Heart left ventricle (tissue), 16 donors: ENCODE data around the gene SH3RF3. TPM values are rescaled to one million over a fixed set of nuclear protein-coding genes. Genes with fewer than 3 reads are reported as not detected.
A peak's percentile ranks its signal among the peaks of the same experiment; 100 is the strongest.

ENCODE experiments used
- ATAC-seq, 4 donors: fragments of 200-7000 bp; cut with Tn5 transposase; one replicate each; pipeline ENCODE4 v1.9.1; 2020 to 2022; ENCODE audit warnings: moderate library complexity in 4 of 4, mild to moderate bottlenecking in 3 of 4, moderate number of reproducible peaks in 1 of 4
- DNase-seq, 5 donors: peaks; one replicate each; pipeline ENCODE4 v3.0.0-alpha.2; 2020
- H3K27ac ChIP-seq, 12 donors: fragments of 200-600 bp; sonication (generic) in 4 of 12; one replicate each; pipeline versions ENCODE4 v1.5.0 to v1.8.0; 2016 to 2022; ENCODE audit warnings: mild to moderate bottlenecking in 2 of 12
- H3K27me3 ChIP-seq, 9 donors: fragments of 200-600 bp; sonication (generic) in 2 of 9; one replicate each; pipeline versions ENCODE4 v1.5.1 to v1.8.0; 2016 to 2022; ENCODE audit warnings: mild to moderate bottlenecking in 3 of 9
- H3K36me3 ChIP-seq, 9 donors: fragments of 200-600 bp; sonication (generic) in 2 of 9; one replicate each; pipeline versions ENCODE4 v1.5.0 to v1.8.0; 2018 to 2022; ENCODE audit warnings: mild to moderate bottlenecking in 2 of 9
- H3K4me1 ChIP-seq, 12 donors: fragments of 200-600 bp; sonication (generic) in 4 of 12; one replicate each; pipeline versions ENCODE4 v1.5.0 to v1.8.0; 2016 to 2022; ENCODE audit warnings: mild to moderate bottlenecking in 3 of 12
- H3K4me3 ChIP-seq, 12 donors: fragments of 200-600 bp; sonication (generic) in 4 of 12; one replicate each; pipeline versions ENCODE4 v1.5.0 to v1.8.0; 2017 to 2022; ENCODE audit warnings: mild to moderate bottlenecking in 9 of 12, moderate library complexity in 4 of 12
- H3K9me3 ChIP-seq, 12 donors: fragments of 200-600 bp; sonication (generic) in 4 of 12; one replicate each; pipeline versions ENCODE4 v1.5.0 to v1.8.0; 2016 to 2022; ENCODE audit warnings: mild to moderate bottlenecking in 1 of 12
- POLR2A ChIP-seq, 2 donors: fragments of 450-650 bp; IDR thresholded peaks; one replicate each; pipeline ENCODE4 v1.6.1; 2017; ENCODE audit warnings: antibody characterized with exemption in 2 of 2, mild to moderate bottlenecking in 2 of 2, moderate library complexity in 2 of 2
- WGBS, 4 donors: extraction: QIAGEN DNeasy Blood & Tissue Kit in 2 of 4; methylation state at CpG; one replicate each; pipeline versions ENCODE4 v1.1.5 to v1.1.7; 2013 to 2018; 5-methylcytosine and 5-hydroxymethylcytosine counted together
- intact Hi-C, 10 donors: fragments of 100-400 bp; cut with DNase I; formaldehyde crosslinking; loops; one replicate each; pipeline versions ENCODE4 v1.11.1 to v1.14.2; 2022
- polyA plus RNA-seq, 2 donors: library from polyadenylated mRNA; stranded (reverse); fragments of 200-250 nt; gene quantifications; one replicate each; pipeline ENCODE4 v1.2.3, GENCODE V29; 2013
- total RNA-seq, 9 donors: library from RNA; depleted of rRNA in 2 of 9; stranded (reverse); fragments of >200 nt in 2 of 9; fragmentation: NEBNext Ultra II Directional in 3 of 9; extraction: Animal tissue kit (Norgen Biotek cat#: 25700) in 3 of 9; gene quantifications; one replicate each; pipeline versions ENCODE4 v1.1.0 to v1.2.4, GENCODE V29; 2016 to 2023
- TF ChIP-seq, protein P1 (sequence below), 12 donors: fragments of 200-600 bp; sonication (generic) in 4 of 12; IDR thresholded peaks; one replicate each; pipeline versions ENCODE4 v1.5.0 to v1.8.0; 2018 to 2022; ENCODE audit warnings: antibody characterized with exemption in 12 of 12, mild to moderate bottlenecking in 5 of 12
- donor health status: ischemic (EF 13 %, LVEDD 7.1; RV severe dilation, severe dysfunction).
- donor health status: healthy with polysubstance abuse.
- donor health status: DM: no; HTN: yes; CAD: no.
- donor health status: DM: no; HTN: no; CAD: no.
- donor health status: ischemic (EF 25% LVEDD 6.9; RV normal size, moderate dysfunction).
- donor health status: ischemic (EF 25% LVEDD 5.7; RV mildly dilated, moderate dysfunction).
- donor health status: healthy.
- donor health status: DM: yes; HTN: yes; CAD: no.
- donor health status: ischemic (EF 35%, LVEDD 5.7; RV mildly dilated, moderate dysfunction).
- donor health status: nonischemic (EF 11% LVEDD 7.7; RV severe dilation, severe dysfunction).
- donor health status: DM: yes; HTN: yes; CAD: no.
- donor health status: PGD.
- donor health status: ischemic (EF 29% LVEDD 5.4; RV normal size, mild dysfunction).
- donor health status: nonischemic (EF 23%, LVEDD 6.1; RV moderate dilation, normal function).

Gene SH3RF3
- total and polyA plus RNA-seq, 11 donors: 5.2 to 15.7 (median 7.9) TPM

DNA sequence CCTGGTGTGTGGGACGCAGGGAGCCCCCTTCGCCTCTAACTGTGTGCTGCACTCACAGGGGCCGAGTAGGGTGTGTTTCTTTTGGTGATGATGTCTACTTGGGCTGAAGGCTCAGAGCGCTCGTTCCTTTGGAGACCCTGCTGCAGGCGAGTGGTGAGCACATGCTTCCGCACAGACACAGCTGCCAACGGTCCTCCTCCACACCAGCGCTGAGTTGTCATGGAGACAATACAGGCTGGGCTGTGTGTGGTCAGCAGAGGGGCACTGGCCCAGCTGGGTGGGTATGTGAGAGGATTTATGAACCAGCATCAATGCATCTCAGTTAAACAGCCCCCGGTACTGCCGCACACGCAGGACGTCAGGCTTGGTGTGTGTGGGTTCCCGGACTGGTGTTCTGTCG lies 143.5 kb downstream of the SH3RF3 start:
- Histone ChIP-seq H3K4me3 (no peak overlapping the region), H3K27me3 (no peaks in the 10 kb centered on the region), H3K27ac (no peak overlapping the region), H3K9me3 (no peaks in the 10 kb centered on the region), H3K36me3 (no peaks in the 10 kb centered on the region), H3K4me1 (peaks cover 0 to 21% (median 15%) of the 10 kb centered on the region in 12 donors)
- intact Hi-C loops: loop anchor here in 1 of 10 donors (5.0 kb wide), 1 partner anchor 60 kb away; no protein-coding TSS in a partner anchor
- TF ChIP-seq, protein P1, sequence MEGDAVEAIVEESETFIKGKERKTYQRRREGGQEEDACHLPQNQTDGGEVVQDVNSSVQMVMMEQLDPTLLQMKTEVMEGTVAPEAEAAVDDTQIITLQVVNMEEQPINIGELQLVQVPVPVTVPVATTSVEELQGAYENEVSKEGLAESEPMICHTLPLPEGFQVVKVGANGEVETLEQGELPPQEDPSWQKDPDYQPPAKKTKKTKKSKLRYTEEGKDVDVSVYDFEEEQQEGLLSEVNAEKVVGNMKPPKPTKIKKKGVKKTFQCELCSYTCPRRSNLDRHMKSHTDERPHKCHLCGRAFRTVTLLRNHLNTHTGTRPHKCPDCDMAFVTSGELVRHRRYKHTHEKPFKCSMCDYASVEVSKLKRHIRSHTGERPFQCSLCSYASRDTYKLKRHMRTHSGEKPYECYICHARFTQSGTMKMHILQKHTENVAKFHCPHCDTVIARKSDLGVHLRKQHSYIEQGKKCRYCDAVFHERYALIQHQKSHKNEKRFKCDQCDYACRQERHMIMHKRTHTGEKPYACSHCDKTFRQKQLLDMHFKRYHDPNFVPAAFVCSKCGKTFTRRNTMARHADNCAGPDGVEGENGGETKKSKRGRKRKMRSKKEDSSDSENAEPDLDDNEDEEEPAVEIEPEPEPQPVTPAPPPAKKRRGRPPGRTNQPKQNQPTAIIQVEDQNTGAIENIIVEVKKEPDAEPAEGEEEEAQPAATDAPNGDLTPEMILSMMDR (IDR thresholded peaks at IDR 0.05): no peak
- TF ChIP-seq POLR2A (IDR thresholded peaks at IDR 0.05): no peak
- WGBS, 4 donors: 90 to 92% (median 91%) methylated on average over 15 of the region's 15 CpGs
- DNase-seq (no peak), ATAC-seq (no peak)

DNA sequence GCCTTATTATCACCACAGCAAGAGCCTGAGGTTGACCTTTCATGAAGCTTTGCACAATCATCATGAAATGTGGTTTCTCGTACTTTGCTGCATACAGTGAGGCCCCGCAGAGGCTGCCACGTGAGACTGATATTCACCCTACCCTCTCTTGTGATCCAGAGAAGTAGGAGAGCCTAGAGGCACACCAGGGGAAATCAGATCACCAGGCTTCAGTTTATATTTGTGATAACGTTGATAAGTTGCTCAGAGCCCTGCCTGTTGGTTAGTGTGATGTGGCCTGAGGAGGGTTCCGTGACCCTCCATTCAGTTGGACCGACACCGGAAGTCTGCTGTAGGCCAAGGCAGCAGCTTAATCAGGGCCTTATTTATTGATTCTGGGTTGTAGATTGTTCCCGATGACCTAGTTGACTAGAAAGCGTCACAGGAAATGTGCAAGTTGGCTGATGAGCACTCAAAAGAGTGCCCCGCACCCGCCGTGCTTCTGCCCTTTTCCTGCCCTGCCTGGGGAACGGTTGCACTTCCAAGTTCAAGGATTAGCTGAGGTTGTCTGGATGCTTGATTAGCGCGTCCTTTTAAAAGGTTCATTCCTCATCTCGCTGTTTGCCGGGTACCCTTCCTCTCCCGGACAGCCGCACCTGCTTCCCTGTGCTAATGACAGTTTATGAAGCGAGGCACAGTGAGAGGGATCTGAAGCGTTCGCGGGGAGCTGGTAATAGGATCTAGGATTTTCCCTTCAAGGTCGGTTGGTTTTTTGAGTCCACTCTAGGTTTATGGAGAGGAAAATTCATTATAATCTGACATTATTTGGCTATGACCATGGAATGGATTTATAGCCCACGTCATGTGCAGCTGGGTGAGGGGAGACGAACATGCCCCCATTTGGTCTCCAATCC lies 146.4 kb downstream of the SH3RF3 start:
- intact Hi-C loops: loop anchor here in 1 of 10 donors (5.0 kb wide), 1 partner anchor 222 kb away; no protein-coding TSS in a partner anchor
- Histone ChIP-seq H3K9me3 (no peaks in the 10 kb centered on the region), H3K36me3 (no peaks in the 10 kb centered on the region), H3K27me3 (no peaks in the 10 kb centered on the region), H3K27ac (no peak overlapping the region), H3K4me3 (no peak overlapping the region), H3K4me1 (peaks cover 0 to 22% (median 12%) of the 10 kb centered on the region in 12 donors)
- DNase-seq (peak in 1 of 5 donors; percentile 36), ATAC-seq (peak in 2 of 4 donors; percentile 10 to 47)
- WGBS, 4 donors: 86 to 92% (median 89%) methylated on average over 26 of the region's 26 CpGs
- TF ChIP-seq, protein P1 (IDR thresholded peaks at IDR 0.05): no peak
- TF ChIP-seq POLR2A (IDR thresholded peaks at IDR 0.05): no peak

DNA sequence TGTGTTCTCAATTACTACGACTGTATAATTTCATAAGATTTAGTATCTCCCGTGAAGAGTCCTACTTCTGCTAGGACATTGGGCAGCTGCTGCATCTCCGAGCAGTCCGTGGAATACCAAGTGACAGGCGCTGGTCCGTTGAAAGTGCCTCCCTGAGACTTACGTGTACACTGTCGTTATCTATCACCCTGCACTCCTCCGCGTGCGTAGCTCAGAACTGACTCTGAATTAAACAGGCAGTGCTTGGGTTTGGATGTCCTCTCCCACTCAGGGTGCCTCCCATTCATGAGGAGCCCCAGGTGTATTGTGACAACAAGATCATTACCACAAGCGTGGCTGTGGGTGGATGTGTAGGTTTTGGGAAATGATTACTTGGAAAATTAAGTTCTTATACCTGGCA lies 148.4 kb downstream of the SH3RF3 start:
- WGBS, 4 donors: 70 to 89% (median 85%) methylated on average over 12 of the region's 12 CpGs
- DNase-seq (no peak), ATAC-seq (no peak)
- no peaks in the 10 kb centered on the region for H3K27me3 ChIP-seq
- intact Hi-C loops: loop anchor here in 1 of 10 donors (5.0 kb wide), 1 partner anchor 220 kb away; no protein-coding TSS in a partner anchor
- no peak overlapping the region for H3K4me3 ChIP-seq
- no peak overlapping the region for H3K27ac ChIP-seq
- no peaks in the 10 kb centered on the region for H3K36me3 ChIP-seq
- H3K9me3 ChIP-seq: no peaks in the 10 kb centered on the region
- no peak for TF ChIP-seq POLR2A (IDR thresholded peaks at IDR 0.05)
- TF ChIP-seq, protein P1 (IDR thresholded peaks at IDR 0.05): no peak
- H3K4me1 ChIP-seq: peaks cover 0 to 24% (median 4%) of the 10 kb centered on the region in 12 donors

DNA sequence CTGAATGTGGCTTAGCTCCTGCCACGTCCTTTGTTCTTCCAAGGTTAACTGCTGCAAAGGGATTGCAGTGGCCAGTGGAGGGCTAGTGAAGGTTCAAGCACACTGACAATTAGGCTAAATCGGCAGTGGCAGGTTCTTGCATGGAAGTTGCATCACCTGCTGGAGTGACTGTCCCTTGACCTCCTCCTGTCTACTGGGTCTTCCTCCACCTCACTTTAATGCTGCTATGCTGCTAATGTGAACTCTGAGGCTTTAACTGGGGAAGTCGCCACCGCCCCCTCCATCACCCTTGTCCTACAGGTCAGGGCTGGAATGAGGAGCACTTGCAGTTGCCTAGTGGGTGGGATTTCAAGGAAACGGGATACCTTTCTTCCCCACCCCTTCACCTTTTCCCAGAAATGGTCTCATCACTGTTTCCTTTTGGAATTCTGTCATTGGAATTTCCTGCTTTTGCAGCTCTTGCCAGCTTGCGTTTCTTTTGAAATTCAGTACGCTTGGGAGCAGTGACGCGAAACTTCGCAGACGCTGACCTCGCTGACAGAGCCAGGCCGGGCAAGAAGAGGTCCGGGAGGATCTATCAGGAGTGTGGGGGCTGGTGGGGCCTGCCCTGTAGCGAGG lies 150.3 kb downstream of the SH3RF3 start:
- H3K4me3 ChIP-seq: no peak overlapping the region
- intact Hi-C loops: loop anchor here in 1 of 10 donors (5.0 kb wide), 1 partner anchor 218 kb away; no protein-coding TSS in a partner anchor
- DNase-seq (peak in 2 of 5 donors; percentile 33 to 55), ATAC-seq (peak in 2 of 4 donors; percentile 26 to 69)
- H3K27me3 ChIP-seq: no peaks in the 10 kb centered on the region
- H3K4me1 ChIP-seq: peaks cover 0 to 27% (median 7%) of the 10 kb centered on the region in 12 donors
- H3K36me3 ChIP-seq: no peaks in the 10 kb centered on the region
- peak overlapping the region in 1 of 12 donors; percentile 45 for H3K27ac ChIP-seq
- TF ChIP-seq POLR2A (IDR thresholded peaks at IDR 0.05): no peak
- TF ChIP-seq, protein P1 (IDR thresholded peaks at IDR 0.05): no peak
- H3K9me3 ChIP-seq: no peaks in the 10 kb centered on the region
- 55 to 62% (median 60%) methylated on average over 15 of the region's 15 CpGs for WGBS, 4 donors
